RWPE1 (cell line): Measurements from ENCODE around the gene TWIST2.

ENCODE experiments used
- CTCF ChIA-PET: fragments of 350-600 bp; sonication (Branson Sonifier 250); formaldehyde crosslinking; extraction: SDS; loops from one replicate; lab custom pipeline; 2021; lab: Yijun Ruan, JAX
- POLR2A ChIA-PET: fragments of 400-600 bp; formaldehyde crosslinking; extraction: SDS; loops from one replicate; lab custom pipeline; 2020; ENCODE audit warnings: antibody characterized with exemption; ENCODE audit not compliant: low non-redundant PET; lab: Yijun Ruan, JAX
- DNase-seq: peaks from one replicate; pipeline ENCODE4 v3.0.0; 2012; ENCODE audit warnings: low spot score
- H3K27ac ChIP-seq: fragments of 450-650 bp; 2 replicates; pipeline ENCODE4 v1.5.1; 2017
- CTCF ChIP-seq: fragments of 450-650 bp; conservative IDR thresholded peaks from 2 replicates; pipeline ENCODE4 v1.5.1; 2017; ENCODE audit warnings: low read depth, mild to moderate bottlenecking

TWIST2 gene

GRCh38 chr2:238843476-238843875, 4.4 kb upstream of the TWIST2 start:
- no peak for DNase-seq
- no peak overlapping the region for H3K27ac ChIP-seq
- TF ChIP-seq CTCF = no peak
- CTCF ChIA-PET = no interaction called here
- POLR2A ChIA-PET = no interaction called here

- POLR2A ChIA-PET = no interaction called here
- peak overlapping the region; percentile 27; the same call in 1 of the 2 replicates for H3K27ac ChIP-seq
- no peak for TF ChIP-seq CTCF
- no peak for DNase-seq
- CTCF ChIA-PET = no interaction called here
Measured at GRCh38 chr2:238845583-238846377, 2.1 kb upstream of the TWIST2 start.

GRCh38 chr2:238846378-238846627, 1.6 kb upstream of the TWIST2 start:
- DNase-seq = no peak
- TF ChIP-seq CTCF = no peak
- H3K27ac ChIP-seq = no peak overlapping the region
- ChIA-PET POLR2A (no interaction called here), CTCF (no interaction called here)

- ChIA-PET CTCF (no interaction called here), POLR2A (no interaction called here)
- DNase-seq = no peak
- no peak for TF ChIP-seq CTCF
- H3K27ac ChIP-seq = peak overlapping the region; percentile 89
Measured at GRCh38 chr2:238846628-238847418, 1.1 kb upstream of the TWIST2 start.

DNA sequence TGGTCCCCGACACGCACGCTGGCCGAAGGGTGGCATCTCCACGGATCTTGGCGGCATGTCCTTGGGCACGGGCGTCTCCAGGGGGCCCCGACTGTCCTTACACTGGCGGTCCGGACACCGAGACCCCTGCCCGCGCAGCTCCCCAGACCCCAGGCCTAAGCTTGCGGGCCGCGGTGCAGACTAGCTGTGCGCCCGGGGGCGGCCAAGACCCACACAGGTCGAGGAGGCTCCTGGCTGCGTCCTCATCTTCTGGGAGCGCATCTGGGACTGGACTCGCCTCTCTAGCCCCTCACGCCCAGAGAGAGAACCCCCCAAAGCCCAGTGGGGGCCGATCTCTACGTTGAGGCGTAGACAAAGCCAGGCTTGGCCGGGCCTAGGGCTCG, 475 bp upstream of the TWIST2 start:
- H3K27ac ChIP-seq = peak overlapping the region; percentile 89
- POLR2A ChIA-PET = no interaction called here
- no peak for TF ChIP-seq CTCF

DNA sequence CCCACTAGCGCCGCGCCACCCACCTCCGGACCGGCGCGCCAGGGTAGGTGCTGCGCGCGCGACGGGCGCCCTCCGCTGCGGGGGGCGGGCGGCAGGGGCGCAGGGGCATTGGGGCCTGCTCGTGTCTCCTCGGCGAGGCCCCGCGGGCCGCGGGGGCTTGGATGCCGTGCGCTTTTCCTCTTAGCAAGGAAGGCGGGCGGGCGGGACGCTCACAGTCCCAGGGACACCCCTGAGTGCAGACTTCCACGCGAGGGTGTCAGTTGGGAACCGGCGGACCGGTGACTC, 748 bp downstream of the TWIST2 start:
- no peak for DNase-seq
- POLR2A ChIA-PET = no interaction called here
- no peak for TF ChIP-seq CTCF
- CTCF ChIA-PET = interaction anchor here (0.6 to 1.6 kb wide), 4 partner anchors 15 to 443 kb away, joined by 3 to 7 read pairs (median 5); no protein-coding TSS in a partner anchor
- H3K27ac ChIP-seq = peak overlapping the region; percentile 89

More for the DNA sequence above, 475 bp upstream of the TWIST2 start:
- no peak for DNase-seq
- CTCF ChIA-PET = no interaction called here
